Heart left ventricle (tissue), 16 donors: ENCODE data around the gene ATXN1. TPM values are rescaled to one million over a fixed set of nuclear protein-coding genes. Genes with fewer than 3 reads are reported as not detected.
A peak's percentile ranks its signal among the peaks of the same experiment; 100 is the strongest.

Experiments used
- ATAC-seq, 4 donors: fragments of 200-7000 bp; cut with Tn5 transposase; one replicate each; pipeline ENCODE4 v1.9.1; 2020 to 2022; ENCODE audit warnings: moderate library complexity in 4 of 4, mild to moderate bottlenecking in 3 of 4, moderate number of reproducible peaks in 1 of 4
- DNase-seq, 5 donors: peaks; one replicate each; pipeline ENCODE4 v3.0.0-alpha.2; 2020
- H3K27ac ChIP-seq, 12 donors: fragments of 200-600 bp; sonication (generic) in 4 of 12; one replicate each; pipeline versions ENCODE4 v1.5.0 to v1.8.0; 2016 to 2022; ENCODE audit warnings: mild to moderate bottlenecking in 2 of 12
- H3K27me3 ChIP-seq, 9 donors: fragments of 200-600 bp; sonication (generic) in 2 of 9; one replicate each; pipeline versions ENCODE4 v1.5.1 to v1.8.0; 2016 to 2022; ENCODE audit warnings: mild to moderate bottlenecking in 3 of 9
- H3K36me3 ChIP-seq, 9 donors: fragments of 200-600 bp; sonication (generic) in 2 of 9; one replicate each; pipeline versions ENCODE4 v1.5.0 to v1.8.0; 2018 to 2022; ENCODE audit warnings: mild to moderate bottlenecking in 2 of 9
- H3K4me1 ChIP-seq, 12 donors: fragments of 200-600 bp; sonication (generic) in 4 of 12; one replicate each; pipeline versions ENCODE4 v1.5.0 to v1.8.0; 2016 to 2022; ENCODE audit warnings: mild to moderate bottlenecking in 3 of 12
- H3K4me3 ChIP-seq, 12 donors: fragments of 200-600 bp; sonication (generic) in 4 of 12; one replicate each; pipeline versions ENCODE4 v1.5.0 to v1.8.0; 2017 to 2022; ENCODE audit warnings: mild to moderate bottlenecking in 9 of 12, moderate library complexity in 4 of 12
- H3K9me3 ChIP-seq, 12 donors: fragments of 200-600 bp; sonication (generic) in 4 of 12; one replicate each; pipeline versions ENCODE4 v1.5.0 to v1.8.0; 2016 to 2022; ENCODE audit warnings: mild to moderate bottlenecking in 1 of 12
- CTCF ChIP-seq, 12 donors: fragments of 200-600 bp; sonication (generic) in 4 of 12; IDR thresholded peaks; one replicate each; pipeline versions ENCODE4 v1.5.0 to v1.8.0; 2018 to 2022; ENCODE audit warnings: antibody characterized with exemption in 12 of 12, mild to moderate bottlenecking in 5 of 12
- POLR2A ChIP-seq, 2 donors: fragments of 450-650 bp; IDR thresholded peaks; one replicate each; pipeline ENCODE4 v1.6.1; 2017; ENCODE audit warnings: antibody characterized with exemption in 2 of 2, mild to moderate bottlenecking in 2 of 2, moderate library complexity in 2 of 2
- WGBS, 4 donors: extraction: QIAGEN DNeasy Blood & Tissue Kit in 2 of 4; methylation state at CpG; one replicate each; pipeline versions ENCODE4 v1.1.5 to v1.1.7; 2013 to 2018; 5-methylcytosine and 5-hydroxymethylcytosine counted together
- intact Hi-C, 10 donors: fragments of 100-400 bp; cut with DNase I; formaldehyde crosslinking; loops; one replicate each; pipeline versions ENCODE4 v1.11.1 to v1.14.2; 2022
- polyA plus RNA-seq, 2 donors: library from polyadenylated mRNA; stranded (reverse); fragments of 200-250 nt; gene quantifications; one replicate each; pipeline ENCODE4 v1.2.3, GENCODE V29; 2013
- total RNA-seq, 9 donors: library from RNA; depleted of rRNA in 2 of 9; stranded (reverse); fragments of >200 nt in 2 of 9; fragmentation: NEBNext Ultra II Directional in 3 of 9; extraction: Animal tissue kit (Norgen Biotek cat#: 25700) in 3 of 9; gene quantifications; one replicate each; pipeline versions ENCODE4 v1.1.0 to v1.2.4, GENCODE V29; 2016 to 2023
- donor health status: ischemic (EF 13 %, LVEDD 7.1; RV severe dilation, severe dysfunction).
- donor health status: healthy with polysubstance abuse.
- donor health status: DM: no; HTN: yes; CAD: no.
- donor health status: DM: no; HTN: no; CAD: no.
- donor health status: ischemic (EF 25% LVEDD 6.9; RV normal size, moderate dysfunction).
- donor health status: ischemic (EF 25% LVEDD 5.7; RV mildly dilated, moderate dysfunction).
- donor health status: healthy.
- donor health status: DM: yes; HTN: yes; CAD: no.
- donor health status: ischemic (EF 35%, LVEDD 5.7; RV mildly dilated, moderate dysfunction).
- donor health status: nonischemic (EF 11% LVEDD 7.7; RV severe dilation, severe dysfunction).
- donor health status: DM: yes; HTN: yes; CAD: no.
- donor health status: PGD.
- donor health status: ischemic (EF 29% LVEDD 5.4; RV normal size, mild dysfunction).
- donor health status: nonischemic (EF 23%, LVEDD 6.1; RV moderate dilation, normal function).

The ATXN1 gene
- total and polyA plus RNA-seq, 11 donors = 8.7 to 51.8 (median 36.0) TPM

DNA sequence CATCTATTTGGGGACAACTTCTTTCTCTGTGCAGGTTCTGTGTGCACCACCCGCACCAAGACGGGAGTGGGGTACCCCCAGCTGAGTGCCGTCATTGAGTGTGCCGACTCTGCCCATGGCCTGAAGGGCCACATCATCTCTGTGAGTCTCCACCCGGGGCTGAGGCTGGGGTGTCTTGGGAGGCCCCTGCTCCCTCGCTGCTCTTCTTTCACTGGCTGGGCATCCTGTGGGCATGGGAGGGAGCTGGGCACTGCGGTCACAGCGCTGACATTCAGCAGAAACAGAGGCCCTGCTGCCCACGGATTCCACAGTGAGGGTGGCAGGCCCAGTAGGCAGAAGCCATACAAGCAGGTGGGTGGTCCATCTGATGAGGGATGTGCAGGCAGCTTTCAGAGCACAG is 482.5 kb downstream of the ATXN1 start:
- no peaks in the 10 kb centered on the region for H3K27me3 ChIP-seq
- H3K27ac ChIP-seq = peak overlapping the region in 7 of 12 donors; percentile 72 to 93 (median 82)
- H3K36me3 ChIP-seq = peaks cover 0 to 52% (median 4%) of the 10 kb centered on the region in 9 donors
- intact Hi-C loops = loop anchor here in 4 of 10 donors (5.0 to 10.0 kb wide), 4 partner anchors 36 to 54 kb away; partner anchors contain the start of gene GMPR (in 1 of the 4)
- H3K4me3 ChIP-seq = no peak overlapping the region
- DNase-seq (no peak), ATAC-seq (no peak)
- 82 to 94% (median 92%) methylated on average over 8 to 9 of the region's 9 CpGs for WGBS, 4 donors
- no peaks in the 10 kb centered on the region for H3K9me3 ChIP-seq
- peaks cover 0 to 27% (median 8%) of the 10 kb centered on the region in 12 donors for H3K4me1 ChIP-seq
- TF ChIP-seq POLR2A (IDR thresholded peaks at IDR 0.05) = no peak
- no peak for TF ChIP-seq CTCF (IDR thresholded peaks at IDR 0.05)

GRCh38 chr6:16278048-16278724 is 483.1 kb downstream of the ATXN1 start:
- Histone ChIP-seq H3K4me3 (peak overlapping the region in 1 of 12 donors; percentile 30), H3K27me3 (no peaks in the 10 kb centered on the region), H3K36me3 (peaks cover 0 to 49% (median 4%) of the 10 kb centered on the region in 9 donors), H3K9me3 (no peaks in the 10 kb centered on the region), H3K4me1 (peaks cover 0 to 28% (median 8%) of the 10 kb centered on the region in 12 donors), H3K27ac (peak overlapping the region; percentile 52 to 93 (median 80))
- ATAC-seq (peak; percentile 23 to 44 (median 38)), DNase-seq (peak in 1 of 5 donors; percentile 22)
- 63 to 71% (median 68%) methylated on average over 9 to 10 of the region's 10 CpGs for WGBS, 4 donors
- intact Hi-C loops = loop anchor here in 4 of 10 donors (5.0 to 10.0 kb wide), 4 partner anchors 36 to 53 kb away; partner anchors contain the start of gene GMPR (in 1 of the 4)
- TF ChIP-seq CTCF (IDR thresholded peaks at IDR 0.05) (no peak), POLR2A (IDR thresholded peaks at IDR 0.05) (no peak)

- H3K4me1 ChIP-seq = peaks cover 0 to 32% (median 9%) of the 10 kb centered on the region in 12 donors
- peak; percentile 88 to 94 (median 92) for ATAC-seq
- no peak for TF ChIP-seq POLR2A (IDR thresholded peaks at IDR 0.05)
- TF ChIP-seq CTCF (IDR thresholded peaks at IDR 0.05) = peak in 9 of 12 donors; percentile 43 to 64 (median 52)
Measured at GRCh38 chr6:16277101-16277981, 483.9 kb downstream of the ATXN1 start.

More at GRCh38 chr6:16277101-16277981, 483.9 kb downstream of the ATXN1 start:
- intact Hi-C loops = loop anchor here in 7 of 10 donors (1.0 to 10.0 kb wide), 7 partner anchors 33 to 53 kb away; partner anchors contain the start of gene GMPR (in 3 of the 7)
- H3K27ac ChIP-seq = peak overlapping the region; percentile 52 to 93 (median 80)
- H3K9me3 ChIP-seq = no peaks in the 10 kb centered on the region
- H3K4me3 ChIP-seq = peak overlapping the region in 1 of 12 donors; percentile 30
- WGBS, 4 donors = 35 to 44% (median 42%) methylated on average over 12 to 18 of the region's 18 CpGs
- peaks cover 0 to 40% (median 4%) of the 10 kb centered on the region in 9 donors for H3K36me3 ChIP-seq
- H3K27me3 ChIP-seq = no peaks in the 10 kb centered on the region
- peak; percentile 74 to 92 (median 81) for DNase-seq
